ENCODE measurements around the gene KAZN.
"Not testable (repeated sequence)": the region's sequence is repeated elsewhere in the genome, so short reads cannot be mapped to it uniquely, and the experiment has no call there.

Gene KAZN

DNA sequence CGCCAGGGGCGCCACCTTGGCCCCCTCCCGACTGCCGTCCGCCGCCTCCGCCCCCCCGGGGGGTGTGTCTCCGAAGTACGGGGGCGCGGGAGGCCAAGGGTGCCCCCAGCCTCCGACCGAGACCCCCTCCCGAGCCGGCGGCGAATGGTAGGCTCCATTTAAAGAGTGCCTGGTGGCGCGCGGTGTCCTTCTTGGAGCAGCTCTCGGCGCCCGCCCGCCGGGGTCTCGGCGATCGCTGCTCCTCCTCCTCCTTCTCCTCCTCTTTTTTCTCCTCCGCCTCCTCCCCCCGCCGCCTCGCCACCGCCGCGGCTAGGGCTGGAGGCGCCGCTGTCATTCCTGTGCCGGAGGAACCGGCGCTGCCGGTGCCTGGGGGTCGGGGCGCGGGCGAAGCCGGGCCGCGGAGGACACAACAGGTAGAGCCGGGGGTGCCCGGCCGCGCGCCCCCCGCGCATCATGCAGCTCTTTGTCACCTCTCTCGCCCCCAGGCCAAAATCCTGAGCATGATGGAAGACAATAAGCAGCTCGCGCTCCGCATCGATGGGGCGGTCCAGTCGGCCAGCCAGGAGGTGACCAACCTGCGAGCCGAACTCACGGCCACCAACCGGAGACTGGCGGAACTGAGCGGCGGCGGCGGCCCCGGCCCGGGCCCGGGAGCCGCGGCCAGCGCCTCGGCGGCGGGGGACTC is at the start of gene KAZN:
Gene KAZN, plus strand, starts transcription at position 188 of the 685 bp plus-strand sequence.
- DNase-seq, result peak; percentile 35

DNA sequence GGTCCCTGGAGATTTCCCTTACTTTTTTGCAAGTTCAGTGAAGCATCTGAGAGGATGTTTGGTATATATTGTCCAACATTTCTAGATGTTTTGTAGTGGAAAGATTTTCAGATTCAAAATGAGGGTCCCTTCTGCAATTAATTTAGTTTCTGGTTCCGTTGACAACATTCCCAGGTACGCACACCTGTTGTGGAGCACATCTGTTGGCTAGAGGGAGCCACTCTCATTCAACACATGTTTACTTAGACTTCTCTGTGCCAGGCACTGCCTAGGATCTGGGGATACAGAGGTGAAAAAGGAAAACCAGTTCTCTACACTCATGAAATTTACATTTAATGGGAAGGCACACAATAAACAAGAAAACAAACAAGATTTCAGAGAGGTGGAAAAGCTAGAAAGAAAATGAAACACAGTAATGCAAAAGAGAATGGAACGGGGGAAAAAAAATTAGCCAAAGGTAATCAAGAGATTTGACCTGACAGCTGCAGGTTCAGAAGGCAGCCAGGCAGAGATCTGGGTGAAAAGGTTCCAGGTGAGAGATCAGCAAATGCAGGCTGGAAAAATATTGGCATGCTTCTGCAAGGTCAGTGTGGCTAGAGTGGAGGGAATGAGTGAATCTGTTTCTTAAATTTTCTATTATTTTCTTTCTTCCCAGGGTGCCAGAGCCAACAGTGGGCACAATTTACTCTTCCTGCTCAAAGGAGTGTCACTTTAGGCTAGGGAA is 48.4 kb upstream of the KAZN start:
- peak; percentile 10 for DNase-seq

DNA sequence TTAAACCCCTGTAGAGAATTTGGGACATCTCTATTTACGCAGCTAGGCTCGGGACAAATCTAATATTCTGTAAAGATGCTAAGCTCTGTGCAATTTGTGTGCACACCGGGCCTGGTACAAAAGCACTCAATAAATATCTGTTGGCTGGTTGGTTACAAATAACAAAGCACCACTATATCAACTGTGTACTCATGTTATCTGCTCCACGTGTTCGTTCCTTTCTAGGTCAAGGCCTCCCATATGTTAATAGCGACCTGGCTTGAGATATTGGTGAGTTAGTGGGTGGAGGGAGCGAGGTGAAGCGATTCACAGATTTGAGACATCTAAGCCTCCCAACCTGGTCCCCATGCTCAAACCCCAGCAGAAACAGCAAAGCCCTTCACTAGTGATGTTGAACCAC is 47.1 kb upstream of the KAZN start:
- no peak for DNase-seq

DNA sequence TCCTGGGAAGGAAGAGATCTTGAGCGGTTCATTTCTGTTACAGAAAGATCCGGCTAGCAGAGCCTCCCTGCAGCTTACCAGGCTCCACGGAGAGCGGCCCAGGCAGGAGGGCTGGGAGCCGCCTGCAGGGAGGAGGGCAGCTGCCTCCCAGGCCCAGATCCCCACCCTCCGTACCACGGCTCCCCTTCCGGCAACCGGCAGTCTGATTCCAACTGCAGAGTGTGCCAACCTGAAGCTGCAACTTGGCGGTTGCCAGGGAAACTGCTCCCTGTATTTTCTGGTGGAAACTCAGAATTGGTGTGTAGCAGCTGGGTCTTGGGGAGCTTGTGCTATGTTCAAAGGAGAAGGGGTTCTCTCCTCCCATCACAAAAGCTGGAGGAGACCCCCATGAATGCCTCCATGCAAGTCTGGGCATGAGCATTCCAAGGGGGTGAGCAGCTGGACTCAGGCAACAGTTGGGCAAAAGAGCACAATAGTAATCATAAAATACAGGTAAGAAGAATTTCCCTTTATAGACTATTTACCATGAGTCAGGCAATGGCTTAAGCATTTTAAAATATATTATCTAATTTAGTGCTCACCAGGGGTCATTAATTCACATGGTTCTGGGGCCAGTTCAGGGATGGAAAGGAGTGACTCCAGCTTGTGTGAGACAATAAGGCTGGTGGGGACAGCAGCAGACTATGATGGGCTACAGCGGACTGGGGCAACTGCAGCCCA is 46.1 kb upstream of the KAZN start:
- no peak for DNase-seq

DNA sequence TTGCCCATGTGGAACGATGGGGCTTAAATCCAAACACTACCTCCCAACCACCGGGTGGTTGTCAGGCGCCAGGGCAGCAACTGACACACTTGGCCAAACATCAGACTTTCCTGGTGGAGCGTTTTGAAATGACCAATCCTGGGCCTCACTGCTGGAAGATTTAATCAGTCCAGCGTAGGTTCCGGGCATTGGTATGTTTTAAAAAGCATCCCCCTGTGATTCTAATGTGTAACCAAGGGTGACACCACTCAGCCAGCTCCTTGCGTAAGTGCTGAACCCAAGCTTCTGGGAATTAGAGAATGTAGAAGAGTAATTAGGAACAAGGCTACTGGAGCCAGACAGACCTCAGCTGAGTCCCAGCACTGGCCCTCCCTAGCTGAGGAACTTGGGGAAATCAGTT is 44.8 kb upstream of the KAZN start:
- peak; percentile 98 for DNase-seq

DNA sequence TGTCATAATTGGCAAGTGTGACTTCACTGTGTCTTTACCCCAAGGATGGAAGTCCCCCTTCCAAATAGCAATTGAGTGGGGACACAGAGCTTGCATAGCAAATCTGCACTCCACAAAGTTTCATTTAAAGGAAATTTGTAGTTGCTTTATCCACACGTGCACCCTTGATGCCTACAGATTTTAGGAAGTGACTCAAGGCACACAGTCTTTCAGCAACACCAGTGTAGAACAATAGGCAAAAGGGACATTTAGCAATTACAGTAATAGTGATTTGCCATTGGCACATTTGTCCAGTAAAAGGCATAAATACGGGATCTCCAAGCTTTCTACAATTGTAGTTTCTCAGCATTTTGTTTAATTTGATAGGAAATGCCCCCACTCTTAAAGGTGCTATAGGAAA is 43.4 kb upstream of the KAZN start:
- no peak for DNase-seq

DNA sequence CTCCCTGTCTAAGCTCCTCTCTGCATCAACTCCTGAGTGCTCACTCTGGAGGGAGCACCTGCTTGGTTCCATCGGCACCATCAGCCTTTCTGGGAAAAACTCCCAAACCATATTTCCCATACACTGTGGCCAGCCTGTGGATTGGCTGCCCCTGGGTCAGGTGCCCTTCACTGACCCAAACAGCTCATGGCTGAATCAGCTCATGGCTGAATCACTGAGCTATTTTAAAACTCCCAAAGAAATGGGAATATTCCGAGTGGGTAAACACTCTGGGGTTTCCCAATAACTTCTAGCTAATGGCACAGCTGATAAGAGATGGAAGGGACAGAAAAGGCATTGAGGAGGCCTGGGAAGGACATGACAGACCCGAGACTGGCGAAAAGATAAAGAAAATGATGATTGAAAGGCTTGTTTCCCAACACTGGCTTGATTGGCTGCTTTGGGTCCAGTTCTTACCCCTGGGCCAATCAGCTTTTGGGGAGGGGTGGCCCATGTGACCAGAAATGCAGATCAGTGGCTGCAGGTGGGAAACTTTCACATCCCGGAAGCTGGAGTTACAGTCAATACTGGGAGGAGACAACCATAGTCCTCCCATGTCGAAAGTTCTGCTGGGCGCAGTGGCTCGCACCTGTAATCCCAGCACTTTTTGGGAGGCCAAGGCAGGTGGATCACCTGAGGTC is 37.3 kb upstream of the KAZN start:
- DNase-seq, result peak; percentile 17

DNA sequence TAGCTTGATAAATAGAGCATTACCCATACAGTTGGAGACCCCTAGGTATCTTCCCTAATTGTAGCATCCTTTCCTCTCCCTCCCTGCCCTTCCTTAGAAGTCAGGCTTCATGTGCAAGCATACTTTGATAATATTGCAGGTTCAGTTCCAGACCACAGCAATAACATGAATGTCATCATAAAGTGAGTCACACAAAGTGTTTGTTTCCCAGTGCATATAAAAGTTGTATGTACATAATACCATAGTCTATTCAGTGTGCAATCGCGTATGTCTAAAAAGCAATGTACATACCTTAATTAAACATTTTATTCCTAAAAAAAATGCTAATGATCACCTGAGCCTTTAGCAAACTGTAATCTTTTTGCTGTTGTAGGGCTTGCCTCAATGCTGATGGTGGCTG is 33.4 kb upstream of the KAZN start:
- no peak for DNase-seq

DNA sequence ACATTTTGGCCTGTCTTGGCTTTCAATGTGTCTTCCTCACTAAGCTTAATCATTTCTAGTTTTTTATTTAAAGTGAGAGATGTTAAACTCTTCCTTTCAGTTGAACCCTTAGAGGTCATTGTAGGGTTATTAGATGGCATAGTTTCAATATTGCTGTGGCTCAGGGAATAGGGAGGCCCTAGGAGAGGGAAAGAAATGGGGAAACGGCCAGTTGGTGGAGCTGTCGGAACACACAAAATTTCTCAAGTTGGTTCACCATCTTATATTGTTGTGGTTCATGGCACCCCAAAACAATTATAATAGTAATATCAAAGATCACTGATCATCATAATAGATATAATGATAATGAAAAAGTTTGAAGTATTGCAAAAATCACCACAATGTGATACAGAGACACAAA is 31.4 kb upstream of the KAZN start:
- DNase-seq, result no peak

DNA sequence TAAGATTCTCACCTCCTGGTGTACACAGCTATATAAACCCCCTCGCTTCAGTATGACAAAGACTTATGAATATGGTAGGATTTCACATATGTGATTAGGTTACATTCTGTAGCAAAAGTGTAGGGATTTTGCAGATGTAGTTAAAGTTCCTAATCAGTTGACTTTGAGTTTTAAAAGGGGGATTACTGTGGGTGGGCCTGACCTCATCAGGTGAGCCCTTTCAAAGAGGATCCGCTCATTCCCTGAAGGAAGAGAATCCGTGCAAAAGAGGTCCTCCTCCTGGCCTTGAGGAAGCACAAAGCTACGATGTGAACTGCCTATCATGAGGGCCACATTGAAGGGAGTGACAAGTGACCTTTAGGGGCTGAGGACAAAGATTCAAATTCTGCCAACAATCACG is 30.6 kb upstream of the KAZN start:
- DNase-seq, result no peak

DNA sequence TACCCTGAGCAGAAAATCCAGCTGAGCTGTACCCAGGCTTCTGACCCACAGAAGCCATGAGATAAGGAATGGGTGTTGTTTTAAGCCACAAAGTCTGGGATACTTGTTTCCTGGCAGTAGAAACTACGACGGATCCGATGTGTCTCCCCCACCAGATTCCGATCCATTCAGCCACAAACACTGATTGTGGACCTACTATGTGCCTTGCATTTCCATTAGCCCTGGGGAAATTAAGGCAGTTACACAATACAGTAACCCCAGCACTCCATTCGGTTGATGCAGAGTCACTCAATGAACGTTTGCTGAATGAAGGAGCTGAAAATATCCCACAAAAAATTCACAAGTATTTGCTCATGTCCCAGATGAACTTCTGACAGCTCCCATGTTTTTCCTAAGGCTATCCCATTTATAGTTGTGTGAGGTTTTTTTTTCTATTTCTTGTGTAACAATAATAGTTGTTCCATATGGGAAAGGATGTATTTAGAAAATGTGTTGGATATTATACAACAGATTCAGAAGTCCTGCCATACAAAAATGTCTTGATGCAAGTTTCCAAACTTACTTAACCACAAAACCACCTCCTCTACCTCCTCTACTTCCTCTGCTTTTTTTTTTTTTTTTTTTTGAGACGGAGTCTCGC is 29.6 kb upstream of the KAZN start:
- DNase-seq, result no peak

DNA sequence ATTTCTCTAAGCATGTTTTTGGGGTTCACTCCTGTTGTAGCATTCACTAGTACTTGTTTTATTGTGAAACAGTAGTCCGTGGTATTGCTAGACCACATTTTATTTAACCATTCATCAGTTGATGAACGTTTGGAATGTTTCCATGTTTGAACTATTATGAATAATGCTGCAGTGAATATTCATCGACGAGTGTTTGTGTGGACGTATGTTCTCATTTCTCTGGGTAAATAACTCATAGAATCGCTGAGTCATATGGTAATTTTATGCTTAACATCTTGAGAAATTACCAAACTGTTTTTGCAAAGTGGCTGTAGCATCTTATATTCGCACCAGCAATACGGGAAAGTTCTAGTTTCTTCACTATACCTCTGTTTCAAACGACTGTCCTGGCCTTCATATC is 28.0 kb upstream of the KAZN start:
- no peak for DNase-seq

DNA sequence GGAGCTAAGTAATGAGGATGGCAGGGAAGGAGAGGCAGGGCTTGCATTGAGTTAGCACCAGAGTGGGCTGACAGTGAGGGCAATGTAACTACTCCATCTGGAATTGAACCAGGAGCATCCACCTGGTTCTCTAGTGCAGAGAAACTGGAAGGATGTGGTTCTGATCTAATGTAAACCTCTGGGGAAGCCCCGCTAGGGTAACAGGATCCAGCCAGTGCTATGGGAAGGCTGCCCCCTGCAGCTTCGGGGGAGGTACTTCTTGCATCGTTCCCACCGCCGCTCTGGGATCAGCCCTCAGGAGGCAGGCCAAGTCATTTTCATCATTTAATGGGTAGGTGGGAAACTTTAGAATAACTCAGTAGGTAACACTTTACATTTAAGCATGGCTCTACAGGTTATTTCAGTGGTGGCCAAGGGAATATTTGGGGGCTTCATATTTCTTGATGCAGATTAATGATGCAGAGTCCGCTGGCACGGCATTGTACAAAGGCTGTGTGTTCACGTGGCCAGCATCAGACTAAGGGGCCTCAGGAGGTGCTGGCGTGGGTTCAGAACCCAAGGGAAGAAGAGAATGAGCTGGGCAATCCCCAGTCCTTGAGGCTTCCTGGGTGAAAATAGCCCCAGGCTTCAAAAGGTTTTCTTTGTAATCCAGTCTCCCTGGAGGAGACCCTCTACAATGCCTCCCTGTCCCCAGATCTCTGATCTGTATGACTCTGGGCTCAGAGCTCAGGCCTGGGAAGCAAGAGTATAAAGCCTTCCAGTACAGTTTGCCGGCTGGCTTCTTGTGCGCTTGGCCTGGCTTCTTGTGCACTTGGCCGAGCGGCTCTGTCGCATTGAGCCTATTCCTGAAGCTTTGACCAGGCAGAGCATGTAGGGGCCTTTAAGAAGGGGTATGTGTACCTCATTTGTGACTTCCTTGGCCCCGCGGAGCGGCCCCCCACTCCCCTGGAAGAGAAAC is 26.4 kb upstream of the KAZN start:
- no peak for DNase-seq

DNA sequence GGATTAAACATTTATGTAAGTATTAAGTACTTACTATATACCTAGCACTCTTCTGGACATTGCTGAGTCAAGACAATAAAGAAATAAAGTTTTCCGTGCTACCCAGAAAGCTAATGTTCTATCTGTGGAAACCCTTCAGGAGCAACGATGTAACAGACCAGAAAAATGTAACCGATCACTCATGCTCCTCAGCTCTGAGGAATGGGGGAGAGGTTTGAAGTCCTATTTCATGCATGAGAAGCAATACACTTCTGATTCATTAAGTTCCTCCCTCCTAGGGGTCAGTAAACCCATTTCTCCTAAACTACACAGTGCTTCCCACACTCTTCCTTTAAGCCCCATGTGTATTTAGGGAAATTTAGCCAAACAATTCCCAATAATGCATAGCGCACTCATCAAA is 25.6 kb upstream of the KAZN start:
- peak; percentile 81 for DNase-seq

DNA sequence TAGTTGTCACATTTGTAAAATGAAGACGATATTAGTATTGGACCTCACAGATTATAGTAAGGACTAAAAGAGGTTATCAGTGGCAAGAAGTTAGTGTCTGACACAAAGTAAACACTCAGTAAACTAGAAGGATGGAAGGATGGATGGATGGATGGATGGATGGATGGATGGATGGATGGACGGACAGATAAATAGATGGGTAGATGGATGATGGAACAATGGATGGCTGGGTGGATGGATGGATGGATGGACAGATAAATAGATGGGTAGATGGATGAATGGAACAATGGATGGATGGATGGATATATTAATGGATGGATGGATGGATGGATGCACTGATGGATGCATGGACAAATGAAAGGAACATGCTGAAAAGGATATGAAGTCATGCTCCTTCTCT is 22.3 kb upstream of the KAZN start:
- no peak for DNase-seq

DNA sequence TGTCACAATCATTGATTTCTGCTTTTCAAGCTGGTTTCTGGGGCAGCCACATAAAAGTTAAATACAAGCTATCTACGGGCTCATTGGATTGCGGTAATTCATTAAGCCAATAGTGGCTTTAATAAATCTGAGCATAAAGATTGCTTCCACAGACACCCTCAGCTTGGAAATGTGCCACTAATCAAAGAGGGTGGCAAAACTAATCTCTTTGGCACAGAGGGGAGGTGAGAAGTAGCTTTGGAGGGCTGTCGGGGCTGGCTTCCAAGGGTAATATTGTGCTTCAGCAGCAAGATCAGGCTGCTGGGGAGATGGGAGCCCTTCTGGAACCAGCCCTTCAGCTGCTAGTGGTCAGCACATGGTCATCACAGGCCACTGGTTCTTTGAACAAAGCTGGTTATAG is 21.2 kb upstream of the KAZN start:
- DNase-seq, result no peak

DNA sequence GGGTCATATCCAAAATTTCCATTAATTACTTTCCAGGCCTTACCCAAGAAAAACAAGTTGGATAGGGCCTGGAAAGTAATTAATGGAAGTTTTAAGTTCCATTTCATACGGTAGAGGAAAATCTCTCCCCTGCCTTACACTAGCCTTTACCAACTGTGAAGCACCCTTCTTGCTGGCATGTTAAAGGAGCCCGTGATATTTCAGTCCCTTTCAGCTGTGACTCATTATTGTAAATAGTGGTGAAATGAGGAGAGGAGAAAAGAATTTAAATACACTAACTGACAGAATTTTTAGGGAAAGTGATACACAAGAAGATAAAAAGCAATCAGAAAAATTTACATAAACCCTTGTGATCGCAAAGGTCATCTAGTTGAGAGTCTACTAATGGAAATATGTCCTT is 20.3 kb upstream of the KAZN start:
- no peak for DNase-seq

DNA sequence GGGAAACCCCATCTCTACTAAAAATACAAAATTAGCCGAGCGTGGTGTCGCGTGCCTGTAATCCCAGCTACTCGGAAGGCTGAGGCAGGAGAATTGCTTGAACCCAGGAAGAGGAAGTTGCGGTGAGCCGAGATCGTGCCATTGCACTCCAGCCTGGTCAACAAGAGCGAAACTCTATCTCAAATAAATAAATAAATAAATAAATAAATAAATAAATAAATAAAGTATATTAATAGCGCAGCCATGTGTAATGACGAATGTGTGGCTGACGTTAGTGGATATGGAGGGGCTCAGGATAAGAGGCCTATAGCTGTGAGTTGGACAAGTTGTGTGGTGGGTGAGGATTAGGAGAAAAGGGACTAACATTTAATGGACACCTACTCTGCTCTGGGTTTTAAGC is 18.2 kb upstream of the KAZN start:
- not testable (repeated sequence) for DNase-seq

DNA sequence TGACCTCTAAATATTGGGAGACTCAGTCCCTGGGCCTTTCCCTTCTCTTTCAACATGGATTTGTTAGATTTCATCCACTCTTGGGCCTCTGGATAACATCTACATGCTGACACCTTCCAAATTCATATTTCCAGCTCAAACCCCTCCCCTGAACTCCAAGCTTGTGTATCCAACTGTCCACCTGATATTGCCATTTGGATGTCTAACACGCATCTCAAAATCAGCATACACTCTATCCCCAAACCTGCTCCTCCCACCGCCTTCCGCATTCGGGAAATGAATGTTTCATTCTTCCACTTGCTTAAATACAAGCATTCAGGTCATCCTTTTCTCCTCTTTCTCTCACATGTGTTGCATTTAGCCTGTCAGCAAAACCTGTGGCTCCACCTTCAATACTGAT is 17.5 kb upstream of the KAZN start:
- DNase-seq, result no peak

DNA sequence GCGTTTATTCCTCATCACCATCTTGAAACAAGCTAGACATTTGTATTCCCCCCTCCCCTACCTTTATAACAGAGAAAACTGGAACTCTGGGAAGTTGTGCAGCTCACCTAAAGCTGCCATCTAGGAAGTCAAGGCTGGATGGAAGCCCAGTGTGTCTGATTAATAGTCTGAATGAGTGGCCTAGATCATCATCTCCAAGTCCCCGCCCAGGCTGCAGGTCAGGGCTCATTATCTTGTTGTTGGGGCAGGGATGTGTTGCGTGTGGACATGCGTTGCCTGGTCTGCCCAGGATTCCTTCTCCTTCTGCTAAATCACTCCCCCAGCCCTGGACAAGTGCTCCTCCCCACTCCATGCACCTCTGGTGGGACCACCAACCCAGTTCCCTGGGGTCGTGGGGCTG is 14.7 kb upstream of the KAZN start:
- no peak for DNase-seq

DNA sequence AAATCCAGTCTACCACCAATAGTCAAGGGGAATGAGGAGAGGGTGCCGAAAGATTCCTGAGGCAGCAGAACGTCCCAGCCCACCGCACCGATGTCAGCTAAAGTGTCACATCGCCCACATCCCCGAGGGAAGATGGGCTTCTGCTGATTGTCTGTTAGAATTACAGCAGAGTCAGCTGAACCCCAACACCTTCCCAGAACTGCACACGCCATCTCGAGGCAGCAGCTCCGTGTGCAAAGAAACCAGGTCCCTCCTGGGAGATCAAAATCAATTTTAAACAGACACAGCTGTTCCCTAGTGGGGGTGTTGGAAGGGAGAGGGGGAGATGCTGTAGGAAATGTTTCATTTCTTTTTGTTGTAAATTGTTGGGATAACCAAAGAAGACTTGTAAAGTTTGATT is 12.8 kb upstream of the KAZN start:
- DNase-seq, result no peak
